ENCODE data around the gene SLC43A1. TPM values are rescaled to one million over a fixed set of nuclear protein-coding genes. Genes with fewer than 3 reads are reported as not detected.

The SLC43A1 gene
- total RNA-seq, 1 donor from 2014 or later = 19.0 TPM

DNA sequence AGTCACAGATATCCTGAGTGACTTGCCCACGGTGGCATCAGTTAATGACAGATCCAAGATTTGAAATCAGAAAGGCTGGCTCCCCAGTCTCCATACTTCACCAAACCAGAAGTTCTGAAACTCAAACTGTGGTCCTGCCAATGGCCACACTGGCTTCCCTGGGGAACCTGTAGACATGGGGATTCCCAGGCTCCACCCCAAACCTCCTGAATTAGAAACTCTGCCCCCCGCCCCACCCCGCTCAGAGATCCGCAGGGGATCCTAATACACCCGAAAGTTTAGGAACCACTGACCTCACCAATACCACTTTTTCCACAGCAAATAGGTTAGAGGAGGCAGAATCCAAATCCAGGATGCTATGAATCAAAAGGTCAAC lies 39.8 kb downstream of the SLC43A1 start:
- Mint-ChIP-seq H3K9me3 (no peaks in the 10 kb centered on the region), H3K4me3 (peak overlapping the region; percentile 63), H3K36me3 (no peaks in the 10 kb centered on the region), H3K27me3 (peaks cover 83% of the 10 kb centered on the region), H3K27ac (no peak overlapping the region), H3K4me1 (ENCODE audit: unreplicated experiment) (peaks cover 15% of the 10 kb centered on the region)
- TF ChIP-seq, protein P1, sequence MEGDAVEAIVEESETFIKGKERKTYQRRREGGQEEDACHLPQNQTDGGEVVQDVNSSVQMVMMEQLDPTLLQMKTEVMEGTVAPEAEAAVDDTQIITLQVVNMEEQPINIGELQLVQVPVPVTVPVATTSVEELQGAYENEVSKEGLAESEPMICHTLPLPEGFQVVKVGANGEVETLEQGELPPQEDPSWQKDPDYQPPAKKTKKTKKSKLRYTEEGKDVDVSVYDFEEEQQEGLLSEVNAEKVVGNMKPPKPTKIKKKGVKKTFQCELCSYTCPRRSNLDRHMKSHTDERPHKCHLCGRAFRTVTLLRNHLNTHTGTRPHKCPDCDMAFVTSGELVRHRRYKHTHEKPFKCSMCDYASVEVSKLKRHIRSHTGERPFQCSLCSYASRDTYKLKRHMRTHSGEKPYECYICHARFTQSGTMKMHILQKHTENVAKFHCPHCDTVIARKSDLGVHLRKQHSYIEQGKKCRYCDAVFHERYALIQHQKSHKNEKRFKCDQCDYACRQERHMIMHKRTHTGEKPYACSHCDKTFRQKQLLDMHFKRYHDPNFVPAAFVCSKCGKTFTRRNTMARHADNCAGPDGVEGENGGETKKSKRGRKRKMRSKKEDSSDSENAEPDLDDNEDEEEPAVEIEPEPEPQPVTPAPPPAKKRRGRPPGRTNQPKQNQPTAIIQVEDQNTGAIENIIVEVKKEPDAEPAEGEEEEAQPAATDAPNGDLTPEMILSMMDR (conservative IDR thresholded peaks at IDR 0.05) = no peak
- no peak for DNase-seq (ENCODE audit: extremely low spot score, unreplicated experiment)

DNA sequence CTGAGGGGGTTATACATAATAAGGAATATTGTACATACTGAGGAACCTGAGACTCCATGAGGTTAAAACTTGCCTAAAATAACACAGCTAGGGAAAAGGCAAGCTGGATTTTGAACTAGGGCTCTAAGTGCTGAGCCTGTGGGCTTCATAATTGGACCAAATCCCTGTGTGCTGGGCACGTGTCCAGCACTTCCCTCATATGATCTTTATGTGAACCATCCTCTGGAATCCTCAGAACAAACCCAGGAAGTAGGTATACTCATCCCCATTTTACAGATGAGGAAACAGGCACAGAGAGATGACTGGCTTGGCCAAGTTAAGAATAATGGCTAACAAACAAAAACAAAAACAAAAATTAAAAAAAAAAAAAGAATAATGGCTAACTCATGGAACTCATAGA lies 40.3 kb downstream of the SLC43A1 start:
- peaks cover 12% of the 10 kb centered on the region for H3K4me1 Mint-ChIP-seq (ENCODE audit: unreplicated experiment)
- no peak overlapping the region for H3K4me3 Mint-ChIP-seq

DNA sequence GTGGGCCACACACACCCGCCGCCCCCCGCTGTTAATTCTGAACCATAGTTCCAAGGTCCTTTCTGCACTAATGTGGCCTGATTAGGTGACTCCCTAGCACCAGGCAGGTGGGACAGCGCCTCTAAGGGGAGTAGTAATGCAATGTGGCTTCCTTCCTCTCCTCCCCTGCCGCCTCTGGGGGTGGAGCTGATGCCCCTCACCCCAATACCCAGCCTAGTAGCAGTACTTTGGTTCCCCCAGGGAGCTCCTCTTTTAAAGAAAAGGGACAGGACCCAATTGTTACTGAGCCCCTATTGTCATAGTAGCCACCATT lies 40.7 kb downstream of the SLC43A1 start:
- H3K27me3 Mint-ChIP-seq = peaks cover 74% of the 10 kb centered on the region
- no peaks in the 10 kb centered on the region for H3K9me3 Mint-ChIP-seq
- H3K4me3 Mint-ChIP-seq = no peak overlapping the region
- H3K4me1 Mint-ChIP-seq (ENCODE audit: unreplicated experiment) = peaks cover 10% of the 10 kb centered on the region
- DNase-seq (ENCODE audit: extremely low spot score, unreplicated experiment) = no peak
- TF ChIP-seq, protein P1 (conservative IDR thresholded peaks at IDR 0.05) = no peak
- H3K27ac Mint-ChIP-seq = no peak overlapping the region
- H3K36me3 Mint-ChIP-seq = no peaks in the 10 kb centered on the region

More for the DNA sequence above, 40.3 kb downstream of the SLC43A1 start:
- no peak overlapping the region for H3K27ac Mint-ChIP-seq
- TF ChIP-seq, protein P1 (conservative IDR thresholded peaks at IDR 0.05) = no peak
- H3K9me3 Mint-ChIP-seq = no peaks in the 10 kb centered on the region
- DNase-seq (ENCODE audit: extremely low spot score, unreplicated experiment) = no peak
- no peaks in the 10 kb centered on the region for H3K36me3 Mint-ChIP-seq
- H3K27me3 Mint-ChIP-seq = peaks cover 79% of the 10 kb centered on the region

DNA sequence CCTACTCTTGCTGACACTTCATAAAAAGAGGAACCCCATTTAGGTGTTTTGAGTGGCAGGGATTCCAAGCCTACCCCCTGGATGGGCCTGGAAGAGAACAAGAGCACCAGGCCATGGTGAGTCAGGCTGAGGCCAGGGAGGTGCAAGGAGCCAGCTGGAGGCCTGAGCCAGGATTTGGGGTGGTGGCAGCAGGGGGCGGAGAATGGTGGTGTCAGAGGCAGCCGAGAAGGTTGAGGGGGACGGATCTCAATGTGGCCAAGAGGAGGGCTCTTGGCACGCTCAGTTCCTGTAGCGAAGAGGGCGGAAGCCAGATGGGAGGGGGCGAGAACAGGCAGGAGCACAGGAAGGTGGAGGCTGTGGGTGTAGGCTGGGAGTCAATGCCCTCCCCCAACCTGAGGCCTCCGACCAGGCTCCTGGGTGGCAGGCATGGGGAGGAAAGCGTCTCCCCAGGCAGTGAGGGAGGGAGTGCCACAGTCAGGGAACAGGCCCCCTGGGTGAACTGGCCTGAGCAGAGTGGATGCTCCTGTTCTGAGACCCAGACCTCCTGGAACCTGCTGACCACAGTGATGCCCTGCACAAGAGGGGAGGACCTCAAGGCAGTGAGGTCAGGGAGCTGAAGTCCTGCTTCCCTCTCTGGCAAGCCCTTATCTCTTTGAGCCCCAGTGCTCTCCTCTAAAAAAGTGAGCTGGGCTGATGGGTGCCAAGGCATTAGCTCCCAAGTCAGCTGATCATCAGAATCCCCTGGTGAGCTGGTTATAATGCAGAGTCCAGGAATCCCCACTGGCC lies 41.3 kb downstream of the SLC43A1 start:
- H3K9me3 Mint-ChIP-seq = no peaks in the 10 kb centered on the region
- peaks cover 71% of the 10 kb centered on the region for H3K27me3 Mint-ChIP-seq
- H3K27ac Mint-ChIP-seq = no peak overlapping the region
- DNase-seq (ENCODE audit: extremely low spot score, unreplicated experiment) = no peak
- peaks cover 10% of the 10 kb centered on the region for H3K4me1 Mint-ChIP-seq (ENCODE audit: unreplicated experiment)
- H3K4me3 Mint-ChIP-seq = peak overlapping the region; percentile 31
- TF ChIP-seq, protein P1 (conservative IDR thresholded peaks at IDR 0.05) = no peak
- no peaks in the 10 kb centered on the region for H3K36me3 Mint-ChIP-seq

DNA sequence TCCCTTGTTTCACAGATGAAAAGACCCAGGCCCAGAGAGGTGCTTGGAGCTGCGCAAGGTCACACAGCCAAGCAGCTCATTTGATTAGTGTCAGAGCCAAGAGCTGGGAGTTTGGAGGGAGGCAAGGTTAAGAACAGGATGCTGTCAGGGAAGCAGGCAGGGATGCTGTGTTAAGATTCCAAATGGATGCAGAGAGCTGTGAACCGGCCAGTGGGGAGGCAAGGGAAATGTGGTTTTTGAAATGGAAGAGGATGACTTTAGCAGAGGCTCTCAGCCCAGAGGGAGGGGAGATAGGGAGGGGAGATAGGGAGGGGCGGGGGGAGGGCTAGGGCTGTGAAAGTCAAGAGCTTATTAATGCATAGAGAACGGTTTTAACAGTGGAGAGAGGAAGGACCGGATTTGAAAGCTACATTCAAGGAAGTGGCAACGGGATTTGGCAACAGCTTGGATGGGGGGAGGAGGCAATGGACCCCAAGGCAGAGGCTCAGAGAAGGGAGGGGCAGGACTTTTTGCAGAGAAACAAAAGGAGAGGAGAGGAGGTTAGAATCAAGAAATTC lies 42.1 kb downstream of the SLC43A1 start:
- TF ChIP-seq, protein P1 (conservative IDR thresholded peaks at IDR 0.05) = no peak
- DNase-seq (ENCODE audit: extremely low spot score, unreplicated experiment) = no peak
- Mint-ChIP-seq H3K4me1 (ENCODE audit: unreplicated experiment) (peaks cover 10% of the 10 kb centered on the region), H3K27me3 (peaks cover 68% of the 10 kb centered on the region), H3K4me3 (no peak overlapping the region), H3K9me3 (no peaks in the 10 kb centered on the region), H3K27ac (no peak overlapping the region), H3K36me3 (no peaks in the 10 kb centered on the region)

Measured in type B pancreatic cell (in vitro differentiated cells).